ENCODE results near the gene FOXP4.

Gene FOXP4

GRCh38 chr6:41564448-41565142 is 18.4 kb downstream of the FOXP4 start:
- DNase-seq (ENCODE audit: low read depth, low spot score): no peak
- no peak for TF ChIP-seq CTCF (IDR thresholded peaks at IDR 0.05; ENCODE audit: low read depth, low read length)
- no peak overlapping the region for H3K4me3 ChIP-seq (ENCODE audit: low read depth, low read length)
- in situ Hi-C loops (cut with HindIII; ENCODE audit: low sequenced_read_pairs): no loop called here

- TF ChIP-seq CTCF (IDR thresholded peaks at IDR 0.05; ENCODE audit: low read depth, low read length): no peak
- in situ Hi-C loops (cut with HindIII; ENCODE audit: low sequenced_read_pairs): no loop called here
- DNase-seq (ENCODE audit: low read depth, low spot score): no peak
- H3K4me3 ChIP-seq (ENCODE audit: low read depth, low read length): no peak overlapping the region
Measured at GRCh38 chr6:41565701-41566100, 19.5 kb downstream of the FOXP4 start.

- no peak for DNase-seq (ENCODE audit: low read depth, low spot score)
- in situ Hi-C loops (cut with HindIII; ENCODE audit: low sequenced_read_pairs): no loop called here
- TF ChIP-seq CTCF (IDR thresholded peaks at IDR 0.05; ENCODE audit: low read depth, low read length): no peak
- no peak overlapping the region for H3K4me3 ChIP-seq (ENCODE audit: low read depth, low read length)
Measured at GRCh38 chr6:41566961-41567360, 20.8 kb downstream of the FOXP4 start.

GRCh38 chr6:41567684-41568083 is 21.5 kb downstream of the FOXP4 start:
- no peak for TF ChIP-seq CTCF (IDR thresholded peaks at IDR 0.05; ENCODE audit: low read depth, low read length)
- no peak overlapping the region for H3K4me3 ChIP-seq (ENCODE audit: low read depth, low read length)
- no peak for DNase-seq (ENCODE audit: low read depth, low spot score)
- in situ Hi-C loops (cut with HindIII; ENCODE audit: low sequenced_read_pairs): no loop called here

- TF ChIP-seq CTCF (IDR thresholded peaks at IDR 0.05; ENCODE audit: low read depth, low read length): no peak
- in situ Hi-C loops (cut with HindIII; ENCODE audit: low sequenced_read_pairs): no loop called here
- DNase-seq (ENCODE audit: low read depth, low spot score): no peak
- H3K4me3 ChIP-seq (ENCODE audit: low read depth, low read length): no peak overlapping the region
Measured at GRCh38 chr6:41568202-41568584, 22.0 kb downstream of the FOXP4 start.

- no peak for TF ChIP-seq CTCF (IDR thresholded peaks at IDR 0.05; ENCODE audit: low read depth, low read length)
- no peak overlapping the region for H3K4me3 ChIP-seq (ENCODE audit: low read depth, low read length)
- peak; percentile 13 for DNase-seq (ENCODE audit: low read depth, low spot score)
- in situ Hi-C loops (cut with HindIII; ENCODE audit: low sequenced_read_pairs): no loop called here
Measured at GRCh38 chr6:41568585-41569384, 22.6 kb downstream of the FOXP4 start.
